Prostate gland (tissue), 2 donors: ENCODE data around the gene SLIT1. TPM values are rescaled to one million over a fixed set of nuclear protein-coding genes. Genes with fewer than 3 reads are reported as not detected.

ENCODE experiments used
- DNase-seq: peaks from one replicate; pipeline ENCODE4 v3.0.0-alpha.2; 2019; ENCODE audit warnings: low spot score
- H3K27ac ChIP-seq, 2 donors: fragments of 200-600 bp; sonication (generic); 2 replicates each; pipeline ENCODE4 v1.5.1; 2017 to 2019
- H3K27me3 ChIP-seq: fragments of 200-600 bp; sonication (generic); replicated peaks from 2 replicates; pipeline ENCODE4 v1.5.1; 2019; ENCODE audit not compliant: insufficient read depth
- H3K36me3 ChIP-seq, 2 donors: fragments of 200-600 bp; sonication (generic); 1 replicate in 1 of 2; 2 replicates in 1 of 2; pipeline versions ENCODE4 v1.5.1 to v1.8.1; 2017 to 2019
- H3K4me1 ChIP-seq: fragments of 200-600 bp; sonication (generic); replicated peaks from 2 replicates; pipeline ENCODE4 v1.5.1; 2019
- H3K4me3 ChIP-seq, 2 donors: fragments of 200-600 bp; sonication (generic); 2 replicates each; pipeline ENCODE4 v1.5.1; 2017 to 2019
- H3K9me3 ChIP-seq: fragments of 200-600 bp; sonication (generic); 2 replicates; pipeline ENCODE4 v1.5.1; 2017
- CTCF ChIP-seq, 4 experiments: fragments of 200-600 bp in 2 of 4; fragments of 450-650 bp in 2 of 4; sonication (generic) in 2 of 4; IDR thresholded peaks; 1 replicate in 3 of 4; 2 replicates in 1 of 4; pipeline ENCODE4 v1.5.1; 2016 to 2019; ENCODE audit warnings: antibody characterized with exemption in 4 of 4, mild to moderate bottlenecking in 2 of 4, moderate library complexity in 2 of 4
- POLR2A ChIP-seq: fragments of 450-650 bp; IDR thresholded peaks from one replicate; pipeline ENCODE4 v1.6.1; 2016; ENCODE audit warnings: antibody characterized with exemption, mild to moderate bottlenecking
- POLR2AphosphoS5 ChIP-seq: sonication (generic); formaldehyde crosslinking; IDR thresholded peaks from one replicate; pipeline ENCODE4 v1.6.1; 2017; ENCODE audit warnings: antibody characterized with exemption
- WGBS: methylation state at CpG from one replicate; pipeline ENCODE4 v1.1.5; 2018; 5-methylcytosine and 5-hydroxymethylcytosine counted together
- intact Hi-C: fragments of 100-400 bp; cut with DNase I; formaldehyde crosslinking; loops from one replicate; pipeline ENCODE4 v1.14.2; 2022
- total RNA-seq, 2 donors: library from RNA; depleted of rRNA; stranded (reverse); fragments of >200 nt; gene quantifications; one replicate each; pipeline ENCODE4 v1.1.0, GENCODE V29; 2016

The SLIT1 gene
- total RNA-seq, 2 donors from 2014 or later: 0.59 to 0.91 TPM

GRCh38 chr10:97081621-97082235 lies 104.0 kb downstream of the SLIT1 start:
- TF ChIP-seq POLR2AphosphoS5 (no peak), CTCF (IDR thresholded peaks at IDR 0.05) (peak in 3 of 4 experiments; percentile 52 to 62 (median 54))
- no peaks in the 10 kb centered on the region for H3K4me1 ChIP-seq
- H3K4me3 ChIP-seq: no peak overlapping the region
- no peak overlapping the region for H3K27ac ChIP-seq
- intact Hi-C loops: no loop called here
- H3K9me3 ChIP-seq: no peaks in the 10 kb centered on the region
- H3K36me3 ChIP-seq: no peaks in the 10 kb centered on the region
- DNase-seq: peak; percentile 21
- 10% methylated on average over 6 of the region's 6 CpGs for whole genome bisulfite sequencing
- no peaks in the 10 kb centered on the region for H3K27me3 ChIP-seq

DNA sequence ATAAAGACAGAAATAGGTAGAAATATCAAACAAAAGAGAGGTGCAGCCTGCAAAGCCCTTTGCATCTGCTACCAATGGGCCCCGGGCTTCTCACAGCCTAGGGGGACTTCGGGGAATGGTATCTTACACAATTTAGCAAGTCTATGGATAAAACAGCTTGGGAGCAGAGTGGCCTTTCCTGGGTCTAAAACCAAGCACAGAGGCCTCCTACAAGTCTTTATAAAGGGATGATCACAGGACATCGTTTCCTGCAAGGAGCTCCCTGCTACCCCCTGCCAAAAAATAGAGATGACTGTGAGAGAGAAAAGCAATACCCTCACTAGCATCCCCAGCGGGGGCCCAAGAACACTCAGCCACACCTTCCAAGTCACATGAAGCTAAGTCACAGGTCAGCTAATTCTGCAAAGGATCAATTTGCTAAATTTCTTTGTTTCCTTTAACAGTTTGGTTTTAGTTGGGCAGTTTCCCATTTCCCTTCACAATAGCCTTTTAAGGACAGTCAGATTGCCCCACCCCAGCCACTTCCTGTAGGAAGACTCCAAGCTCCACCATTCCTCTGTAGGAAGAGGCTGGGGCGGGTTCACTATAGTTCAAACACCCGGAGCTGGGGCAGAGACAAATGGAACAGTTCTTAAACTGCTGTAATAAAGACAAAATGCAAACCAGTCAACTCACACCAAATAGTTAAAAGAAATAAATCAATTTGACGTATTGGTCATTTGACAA lies 105.5 kb downstream of the SLIT1 start:
- intact Hi-C loops: no loop called here
- no peaks in the 10 kb centered on the region for H3K4me1 ChIP-seq
- 41% methylated on average over 7 of the region's 7 CpGs for WGBS

DNA sequence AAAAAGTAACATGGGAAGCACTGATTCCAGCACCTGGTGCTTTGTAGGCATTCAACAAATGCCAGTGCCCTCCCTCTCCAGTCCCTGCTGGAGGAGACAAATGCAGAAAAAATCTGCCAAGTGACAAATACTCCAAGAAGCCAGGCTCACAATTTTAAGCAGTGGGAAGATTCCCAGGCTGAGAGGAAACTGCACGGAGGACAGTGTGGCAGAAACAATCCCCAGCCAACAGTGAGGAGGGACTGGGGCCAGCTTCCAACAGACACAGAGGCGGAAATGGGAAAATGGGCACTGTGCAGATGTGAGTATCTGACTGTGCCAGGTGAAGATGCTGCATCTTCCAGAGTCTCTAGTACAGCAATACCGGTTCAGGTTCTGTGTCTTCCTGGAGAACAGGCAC lies 106.3 kb downstream of the SLIT1 start:
- intact Hi-C loops: no loop called here
- H3K27me3 ChIP-seq: no peaks in the 10 kb centered on the region

More for the DNA sequence above, 105.5 kb downstream of the SLIT1 start:
- H3K36me3 ChIP-seq: no peaks in the 10 kb centered on the region
- no peak overlapping the region for H3K27ac ChIP-seq
- no peak overlapping the region for H3K4me3 ChIP-seq
- no peak for TF ChIP-seq POLR2A
- no peak for DNase-seq
- H3K27me3 ChIP-seq: no peaks in the 10 kb centered on the region
- no peaks in the 10 kb centered on the region for H3K9me3 ChIP-seq

GRCh38 chr10:97078938-97079445 lies 106.8 kb downstream of the SLIT1 start:
- TF ChIP-seq POLR2A (no peak), POLR2AphosphoS5 (no peak), CTCF (IDR thresholded peaks at IDR 0.05) (no peak)
- no peak overlapping the region for H3K27ac ChIP-seq
- no peaks in the 10 kb centered on the region for H3K36me3 ChIP-seq
- H3K9me3 ChIP-seq: no peaks in the 10 kb centered on the region
- H3K4me3 ChIP-seq: no peak overlapping the region
- no peaks in the 10 kb centered on the region for H3K4me1 ChIP-seq
- no peaks in the 10 kb centered on the region for H3K27me3 ChIP-seq
- no peak for DNase-seq
- 79% methylated on average over 2 of the region's 2 CpGs for WGBS
- intact Hi-C loops: no loop called here

More for the DNA sequence above, 106.3 kb downstream of the SLIT1 start:
- no peaks in the 10 kb centered on the region for H3K4me1 ChIP-seq
- no peak overlapping the region for H3K4me3 ChIP-seq
- DNase-seq: no peak
- WGBS: 49% methylated on average over 3 of the region's 3 CpGs
- no peak overlapping the region for H3K27ac ChIP-seq
- TF ChIP-seq CTCF (IDR thresholded peaks at IDR 0.05) (no peak), POLR2AphosphoS5 (no peak), POLR2A (no peak)
- no peaks in the 10 kb centered on the region for H3K9me3 ChIP-seq
- no peaks in the 10 kb centered on the region for H3K36me3 ChIP-seq

DNA sequence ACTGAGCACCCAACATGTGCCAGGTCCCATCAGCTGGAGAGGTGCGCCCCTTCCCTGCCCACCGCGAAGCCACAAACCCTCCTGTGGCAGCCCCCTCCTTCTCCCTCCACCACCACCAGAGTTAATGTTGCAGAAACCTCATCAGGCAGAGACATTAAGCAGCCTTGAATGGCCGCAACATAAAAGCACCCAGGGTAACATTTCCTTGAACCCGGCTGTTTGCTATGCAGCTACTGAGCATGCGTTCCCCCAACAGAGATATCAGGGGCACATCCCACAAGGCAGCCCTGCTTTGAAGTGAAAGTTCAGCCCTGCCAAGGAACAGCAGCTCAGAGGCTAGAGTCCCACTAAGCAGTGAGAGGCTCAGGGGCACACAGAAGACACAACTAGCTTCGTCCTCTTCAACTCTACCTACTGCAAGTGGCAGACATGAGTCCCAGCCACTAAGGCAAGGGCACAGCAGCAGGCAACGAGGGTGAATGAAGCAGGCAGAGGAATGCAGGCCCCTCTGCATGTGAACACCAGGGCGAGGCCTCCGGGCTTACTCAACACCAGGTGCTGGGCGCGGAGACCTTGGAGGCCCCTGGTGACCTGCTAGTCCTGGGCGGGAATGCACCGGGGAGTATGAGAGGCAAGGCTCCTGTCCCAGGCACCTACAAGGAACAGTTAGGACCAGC lies 107.4 kb downstream of the SLIT1 start:
- no peak overlapping the region for H3K4me3 ChIP-seq
- no peaks in the 10 kb centered on the region for H3K27me3 ChIP-seq
- 53% methylated on average over 11 of the region's 14 CpGs for WGBS
- no peak overlapping the region for H3K27ac ChIP-seq
- no peak for DNase-seq
- no peaks in the 10 kb centered on the region for H3K9me3 ChIP-seq
- intact Hi-C loops: no loop called here
- TF ChIP-seq POLR2AphosphoS5 (no peak), CTCF (IDR thresholded peaks at IDR 0.05) (no peak), POLR2A (no peak)
- no peaks in the 10 kb centered on the region for H3K4me1 ChIP-seq
- H3K36me3 ChIP-seq: no peaks in the 10 kb centered on the region
